GM12878 (cell line): Measurements from ENCODE around the gene HID1. TPM values are rescaled to one million over a fixed set of nuclear protein-coding genes. Genes with fewer than 3 reads are reported as not detected.

ENCODE experiments used
- ATAC-seq: fragments of 200-7000 bp; cut with Tn5 transposase; 3 replicates; pipeline ENCODE4 v1.9.1; 2020; ENCODE audit warnings: mild to moderate bottlenecking, moderate library complexity
- BruUV-seq: library from RNA; stranded (reverse); fragments of 400-500 nt; replicated peaks from 2 replicates; lab custom pipeline; 2021; lab: Mats Ljungman, UMichigan
- CTCF ChIA-PET: fragments of 300-600 bp; sonication (Branson Sonifier 250); formaldehyde crosslinking; extraction: SDS; loops from one replicate; lab custom pipeline; 2021; ENCODE audit warnings: inconsistent platforms; lab: Yijun Ruan, JAX
- POLR2A ChIA-PET: fragments of 350-600 bp; formaldehyde crosslinking; extraction: SDS; loops from one replicate; lab custom pipeline; 2021; ENCODE audit warnings: inconsistent platforms; lab: Charles Lee
- RAD21 ChIA-PET: fragments of 300-600 bp; sonication (Branson Sonifier 250); formaldehyde crosslinking; loops from one replicate; lab custom pipeline; 2023; ENCODE audit warnings: antibody characterized with exemption; ENCODE audit not compliant: unreplicated experiment; lab: Charles Lee
- SMC1A ChIA-PET: fragments of 300-600 bp; sonication (Branson Sonifier 250); formaldehyde crosslinking; loops from one replicate; lab custom pipeline; 2023; ENCODE audit not compliant: unreplicated experiment, uncharacterized antibody; lab: Charles Lee
- DNase-seq: peaks from one replicate; pipeline ENCODE4 v3.0.0-alpha.2; 2011; ENCODE audit warnings: low read depth, low spot score
- FAIRE-seq: peaks from 3 replicates; lab custom pipeline; 2011; peaks lifted over from hg19 to GRCh38; lab: Jason Lieb, UNC
- H2AFZ ChIP-seq: 2 replicates; pipeline ENCODE4 v1.6.0; 2011; ENCODE audit warnings: low read depth, low read length, control low read depth; ENCODE audit not compliant: control insufficient read depth
- H3K27ac ChIP-seq: 2 replicates; pipeline ENCODE4 v1.5.1; 2011; ENCODE audit warnings: control low read depth; ENCODE audit not compliant: control insufficient read depth, insufficient read depth
- H3K27me3 ChIP-seq, 2 experiments: replicated peaks in 1 of 2; 2 replicates each; pipeline versions ENCODE4 v1.6.0 to v1.6.1; 2011; ENCODE audit warnings: low read length in 1 of 2; ENCODE audit not compliant: control insufficient read depth in 2 of 2, insufficient read depth in 2 of 2
- H3K36me3 ChIP-seq, 2 experiments: 2 replicates each; pipeline ENCODE4 v1.5.1; 2011; ENCODE audit warnings: low read length in 1 of 2; ENCODE audit not compliant: control insufficient read depth in 2 of 2, insufficient read depth in 2 of 2
- H3K4me1 ChIP-seq: 2 replicates; pipeline ENCODE4 v1.6.1; 2011; ENCODE audit warnings: mild to moderate bottlenecking, low read length, moderate library complexity, mixed read lengths; ENCODE audit not compliant: control insufficient read depth, insufficient read depth
- H3K4me2 ChIP-seq: 2 replicates; pipeline ENCODE4 v1.6.0; 2011; ENCODE audit warnings: control low read depth; ENCODE audit not compliant: control insufficient read depth, insufficient read depth
- H3K4me3 ChIP-seq: fragments of 200-600 bp; sonication (generic); 2 replicates; pipeline ENCODE4 v1.5.1; 2016
- H3K79me2 ChIP-seq: 2 replicates; pipeline ENCODE4 v1.6.0; 2011; ENCODE audit warnings: low read length; ENCODE audit not compliant: control insufficient read depth, insufficient read depth
- H3K9ac ChIP-seq: 2 replicates; pipeline ENCODE4 v1.8.0; 2011; ENCODE audit warnings: low read length, control low read depth, mixed read lengths; ENCODE audit not compliant: control insufficient read depth, insufficient read depth
- H3K9me3 ChIP-seq: replicated peaks from 3 replicates; pipeline ENCODE4 v1.5.1; 2011; ENCODE audit warnings: mild to moderate bottlenecking, low read length; ENCODE audit not compliant: control insufficient read depth, insufficient read depth
- H4K20me1 ChIP-seq: 2 replicates; pipeline ENCODE4 v1.6.0; 2011; ENCODE audit not compliant: control insufficient read depth, insufficient read depth
- KAT2A ChIP-seq: conservative IDR thresholded peaks from 2 replicates; pipeline ENCODE4 v1.6.1; 2011; ENCODE audit warnings: low read depth, low read length; ENCODE audit not compliant: control insufficient read depth
- NFIC ChIP-seq: IDR thresholded peaks from 2 replicates; pipeline ENCODE4 v1.6.1; 2012; ENCODE audit warnings: low read depth, mild to moderate bottlenecking, inconsistent platforms, low read length, moderate library complexity
- NR2F1 ChIP-seq: fragments of 450-650 bp; conservative IDR thresholded peaks from 2 replicates; pipeline ENCODE4 v1.6.1; 2017; ENCODE audit warnings: mild to moderate bottlenecking
- NRF1 ChIP-seq: conservative IDR thresholded peaks from 2 replicates; pipeline ENCODE4 v1.6.1; 2011; ENCODE audit warnings: mild to moderate bottlenecking, low read depth, low read length, improper control_type of control experiment
- PKNOX1 ChIP-seq: fragments of 450-650 bp; IDR thresholded peaks from 2 replicates; pipeline ENCODE4 v1.6.1; 2016; ENCODE audit warnings: mild to moderate bottlenecking
- RUNX3 ChIP-seq: IDR thresholded peaks from 2 replicates; pipeline ENCODE4 v1.6.1; 2012; ENCODE audit warnings: low read length, inconsistent platforms
- SMAD1 ChIP-seq: fragments of 450-650 bp; IDR thresholded peaks from 2 replicates; pipeline ENCODE4 v1.6.1; 2018; ENCODE audit warnings: mild to moderate bottlenecking, low read depth; ENCODE audit not compliant: partially characterized antibody
- SP1 ChIP-seq: IDR thresholded peaks from one replicate; pipeline ENCODE4 v1.6.1; 2011; ENCODE audit warnings: low read depth, low read length
- TAF1 ChIP-seq: IDR thresholded peaks from 2 replicates; pipeline ENCODE4 v1.6.1; 2011; ENCODE audit warnings: mild to moderate bottlenecking, low read depth, low read length, borderline replicate concordance
- USF1 ChIP-seq: IDR thresholded peaks from 2 replicates; pipeline ENCODE4 v1.6.1; 2011; ENCODE audit warnings: borderline replicate concordance, low read depth, mild to moderate bottlenecking, moderate library complexity, mixed read lengths, low read length; ENCODE audit not compliant: insufficient read depth; ENCODE audit errors: extremely low read length
- ZBED1 ChIP-seq: IDR thresholded peaks from 2 replicates; pipeline ENCODE4 v1.6.1; 2016; ENCODE audit warnings: borderline replicate concordance
- ZBTB33 ChIP-seq: fragments of 450-650 bp; IDR thresholded peaks from 2 replicates; pipeline ENCODE4 v1.6.1; 2017; ENCODE audit warnings: mild to moderate bottlenecking
- ZSCAN29 ChIP-seq: fragments of 450-650 bp; IDR thresholded peaks from 2 replicates; pipeline ENCODE4 v1.6.1; 2017; ENCODE audit warnings: mild to moderate bottlenecking, moderate library complexity
- WGBS: methylation state at CpG from one replicate; pipeline ENCODE4 v1.1.6; 2016; ENCODE audit warnings: low lambda C conversion rate; ENCODE audit not compliant: insufficient replicate concordance, insufficient coverage; ENCODE audit errors: missing lambda C conversion rate; 5-methylcytosine and 5-hydroxymethylcytosine counted together
- in situ Hi-C: fragments of 300-500 bp; cut with MboI; formaldehyde crosslinking; loops from 9 replicates; pipeline ENCODE4 v1.14.3; 2018; ENCODE audit warnings: mixed read lengths
- intact Hi-C: fragments of 100-400 bp; cut with micrococcal nuclease; formaldehyde crosslinking; loops from one replicate; pipeline ENCODE4 v1.14.2; 2022; ENCODE audit not compliant: unreplicated experiment
- polyA plus RNA-seq, 11 experiments: library from polyadenylated mRNA; depleted of rRNA in 4 of 11; unstranded in 6 of 11; stranded (reverse) in 5 of 11; fragments of >200 nt; fragmentation: Nextera tagmentation in 4 of 11; fragmentation: Illumina TruSeq in 1 of 11; extraction: Ambion mirVana in 4 of 11; extraction: Trizol in 1 of 11; gene quantifications; 1 replicate in 1 of 11; 2 replicates in 10 of 11; pipeline versions ENCODE4 v1.2.1 to v1.2.3, GENCODE V29; 2011 to 2016; ENCODE audit warnings: inconsistent platforms in 2 of 11, missing spikeins in 2 of 11, low read depth in 1 of 11
- total RNA-seq, 4 experiments: library from RNA; depleted of rRNA in 3 of 4; stranded (reverse); fragments of >200 nt in 3 of 4; fragmentation: Illumina TruSeq in 1 of 4; extraction: Trizol in 1 of 4; gene quantifications; 2 replicates each; pipeline versions ENCODE4 v1.2.1 to v1.2.3, GENCODE V29; 2013 to 2021

HID1 gene
- total and polyA plus RNA-seq, 10 of the 15 experiments (the other 5 are each of a cell fraction or from before 2014, with no cell fraction given), result 0.04 to 0.77 (median 0.32) TPM; not detected in 2

- 62% methylated on average over 17 of the region's 19 CpGs for whole genome bisulfite sequencing
- no peak overlapping the region for H3K27ac ChIP-seq
- BruUV-seq, result no TSS peak
- in situ Hi-C loops, result no loop called here
- intact Hi-C loops, result no loop called here
- H3K4me2 ChIP-seq, result no peak overlapping the region
- SMC1A ChIA-PET, result no interaction called here
- TF ChIP-seq USF1, result no peak
- no peaks in the 10 kb centered on the region; the same call in 1 of the 2 replicates for H3K4me1 ChIP-seq
- H3K9me3 ChIP-seq, result no peaks in the 10 kb centered on the region
- RAD21 ChIA-PET, result interaction anchor here (1.0 to 4.4 kb wide), 2 partner anchors 42 to 45 kb away, joined by 3 to 39 read pairs; no protein-coding TSS in a partner anchor
- no peak for FAIRE-seq
- no peak overlapping the region for H3K4me3 ChIP-seq
- CTCF ChIA-PET, result interaction anchor here (6.2 kb wide), 1 partner anchor 43 kb away, joined by 56 read pairs; no protein-coding TSS in a partner anchor
- no peaks in the 10 kb centered on the region for H3K27me3 ChIP-seq
- no peak overlapping the region for H3K9ac ChIP-seq
- no peak overlapping the region for H2AFZ ChIP-seq
- no peak for ATAC-seq
- H3K79me2 ChIP-seq, result no peaks in the 10 kb centered on the region
- H3K36me3 ChIP-seq, result no peaks in the 10 kb centered on the region
- POLR2A ChIA-PET, result no interaction called here
- no peaks in the 10 kb centered on the region for H4K20me1 ChIP-seq
- DNase-seq, result no peak
Measured at GRCh38 chr17:75003957-75004355, 31.4 kb upstream of the HID1 start.

- intact Hi-C loops, result no loop called here
- no TSS peak for BruUV-seq
- Histone ChIP-seq H3K36me3 (no peaks in the 10 kb centered on the region), H3K27ac (no peak overlapping the region), H3K79me2 (no peaks in the 10 kb centered on the region), H3K4me1 (no peaks in the 10 kb centered on the region; the same call in 1 of the 2 replicates), H3K9me3 (no peaks in the 10 kb centered on the region), H3K4me3 (no peak overlapping the region), H2AFZ (no peak overlapping the region), H3K9ac (no peak overlapping the region), H3K27me3 (no peaks in the 10 kb centered on the region), H3K4me2 (no peak overlapping the region), H4K20me1 (no peaks in the 10 kb centered on the region)
- ChIA-PET SMC1A (no interaction called here), RAD21 (no interaction called here), POLR2A (no interaction called here), CTCF (no interaction called here)
- DNase-seq, result no peak
- no peak for ATAC-seq
- WGBS, result 59% methylated on average over 74 of the region's 76 CpGs
- in situ Hi-C loops, result no loop called here
- FAIRE-seq, result no peak
- TF ChIP-seq ZSCAN29 (no peak), PKNOX1 (no peak), KAT2A (no peak), ZBTB33 (no peak), SP1 (no peak), NFIC (no peak), ZBED1 (no peak), TAF1 (no peak), SMAD1 (no peak), NR2F1 (no peak), NRF1 (no peak), RUNX3 (no peak)
Measured at GRCh38 chr17:75003070-75003956, 30.8 kb upstream of the HID1 start.
